ENCODE data around the gene PLD4. TPM values are rescaled to one million over a fixed set of nuclear protein-coding genes. Genes with fewer than 3 reads are reported as not detected.
"Not testable (repeated sequence)": the region's sequence is repeated elsewhere in the genome, so short reads cannot be mapped to it uniquely, and the experiment has no call there.

The PLD4 gene
- total RNA-seq, 4 donors from 2014 or later: under 0.01 to 0.42 (median 0.31) TPM; not detected in 1

DNA sequence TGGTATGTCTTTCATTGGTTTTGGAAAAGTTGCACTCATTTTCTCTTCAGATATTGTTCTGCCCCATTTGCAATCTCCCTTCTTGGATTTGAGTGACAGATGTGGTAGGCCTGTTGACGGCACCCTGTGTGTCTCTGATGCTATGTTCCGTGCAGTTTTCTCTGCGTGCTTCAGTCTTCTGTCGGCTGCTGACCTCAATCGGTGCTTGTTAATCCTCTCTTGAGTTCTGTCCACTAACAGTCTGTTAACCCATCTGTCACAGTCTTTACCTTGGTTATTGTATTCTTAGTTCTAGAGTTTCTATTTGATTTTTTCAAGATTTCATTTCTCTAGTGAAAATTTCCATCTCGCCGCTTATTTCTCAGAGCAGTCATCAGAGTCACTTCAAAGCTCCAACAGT, 20.7 kb upstream of the PLD4 start:
- no peak for ATAC-seq

GRCh38 chr14:104904650-104905578, 19.8 kb upstream of the PLD4 start:
- peaks cover 15% of the 10 kb centered on the region for H3K27me3 ChIP-seq
- not testable (repeated sequence) for H3K36me3 ChIP-seq, H3K4me3 ChIP-seq, H3K4me1 ChIP-seq, H3K27ac ChIP-seq, ATAC-seq, H3K9me3 ChIP-seq
- 64 to 79% methylated on average over 13 to 17 of the region's 38 CpGs for WGBS, 2 donors (ENCODE audit: low coverage in 1 of 2)

More for the DNA sequence above, 20.7 kb upstream of the PLD4 start:
- Histone ChIP-seq H3K27ac (no peak overlapping the region), H3K9me3 (no peaks in the 10 kb centered on the region), H3K4me3 (no peak overlapping the region), H3K27me3 (peaks cover 15% of the 10 kb centered on the region), H3K36me3 (no peaks in the 10 kb centered on the region), H3K4me1 (no peaks in the 10 kb centered on the region)
- WGBS, 2 donors (ENCODE audit: low coverage in 1 of 2): 87 to 96% methylated on average over 5 to 7 of the region's 7 CpGs
- TF ChIP-seq, protein P1, sequence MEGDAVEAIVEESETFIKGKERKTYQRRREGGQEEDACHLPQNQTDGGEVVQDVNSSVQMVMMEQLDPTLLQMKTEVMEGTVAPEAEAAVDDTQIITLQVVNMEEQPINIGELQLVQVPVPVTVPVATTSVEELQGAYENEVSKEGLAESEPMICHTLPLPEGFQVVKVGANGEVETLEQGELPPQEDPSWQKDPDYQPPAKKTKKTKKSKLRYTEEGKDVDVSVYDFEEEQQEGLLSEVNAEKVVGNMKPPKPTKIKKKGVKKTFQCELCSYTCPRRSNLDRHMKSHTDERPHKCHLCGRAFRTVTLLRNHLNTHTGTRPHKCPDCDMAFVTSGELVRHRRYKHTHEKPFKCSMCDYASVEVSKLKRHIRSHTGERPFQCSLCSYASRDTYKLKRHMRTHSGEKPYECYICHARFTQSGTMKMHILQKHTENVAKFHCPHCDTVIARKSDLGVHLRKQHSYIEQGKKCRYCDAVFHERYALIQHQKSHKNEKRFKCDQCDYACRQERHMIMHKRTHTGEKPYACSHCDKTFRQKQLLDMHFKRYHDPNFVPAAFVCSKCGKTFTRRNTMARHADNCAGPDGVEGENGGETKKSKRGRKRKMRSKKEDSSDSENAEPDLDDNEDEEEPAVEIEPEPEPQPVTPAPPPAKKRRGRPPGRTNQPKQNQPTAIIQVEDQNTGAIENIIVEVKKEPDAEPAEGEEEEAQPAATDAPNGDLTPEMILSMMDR (IDR thresholded peaks at IDR 0.05): no peak
- no peak for TF ChIP-seq EP300 (IDR thresholded peaks at IDR 0.05)
- TF ChIP-seq POLR2A (IDR thresholded peaks at IDR 0.05): no peak
- no peak for TF ChIP-seq POLR2AphosphoS5 (IDR thresholded peaks at IDR 0.05)

- not testable (repeated sequence) for H3K9me3 ChIP-seq, ATAC-seq, H3K4me3 ChIP-seq, H3K4me1 ChIP-seq, H3K36me3 ChIP-seq, H3K27ac ChIP-seq
- peaks cover 15% of the 10 kb centered on the region for H3K27me3 ChIP-seq
- 80 to 82% methylated on average over 10 to 14 of the region's 28 CpGs for WGBS, 2 donors (ENCODE audit: low coverage in 1 of 2)
Observed at GRCh38 chr14:104905579-104905933, 19.1 kb upstream of the PLD4 start.

GRCh38 chr14:104908303-104908702, 16.4 kb upstream of the PLD4 start:
- H3K27ac ChIP-seq: no peak overlapping the region
- H3K27me3 ChIP-seq: peaks cover 15% of the 10 kb centered on the region
- ATAC-seq: no peak
- H3K4me3 ChIP-seq: no peak overlapping the region
- H3K36me3 ChIP-seq: no peaks in the 10 kb centered on the region
- 0 to 8% methylated on average over 1 of the region's 1 CpG for WGBS, 2 donors (ENCODE audit: low coverage in 1 of 2)
- H3K4me1 ChIP-seq: no peaks in the 10 kb centered on the region
- H3K9me3 ChIP-seq: peaks cover 0 to 16% (median 0%) of the 10 kb centered on the region in 3 donors
- TF ChIP-seq, protein P1 (IDR thresholded peaks at IDR 0.05): no peak
- no peak for TF ChIP-seq POLR2AphosphoS5 (IDR thresholded peaks at IDR 0.05)

- WGBS, 2 donors (ENCODE audit: low coverage in 1 of 2): 88 to 100% methylated on average over 1 to 3 of the region's 3 CpGs
- Histone ChIP-seq H3K27me3 (no peaks in the 10 kb centered on the region), H3K27ac (no peak overlapping the region), H3K4me3 (no peak overlapping the region), H3K36me3 (no peaks in the 10 kb centered on the region), H3K4me1 (no peaks in the 10 kb centered on the region), H3K9me3 (peaks cover 0 to 16% (median 0%) of the 10 kb centered on the region in 3 donors)
- ATAC-seq: no peak
- TF ChIP-seq, protein P1 (IDR thresholded peaks at IDR 0.05): no peak
- TF ChIP-seq EP300 (IDR thresholded peaks at IDR 0.05) (no peak), POLR2AphosphoS5 (IDR thresholded peaks at IDR 0.05) (no peak), POLR2A (IDR thresholded peaks at IDR 0.05) (no peak)
Observed at GRCh38 chr14:104912053-104912452, 12.6 kb upstream of the PLD4 start.

GRCh38 chr14:104913435-104913834, 11.2 kb upstream of the PLD4 start:
- Histone ChIP-seq H3K27me3 (no peaks in the 10 kb centered on the region), H3K9me3 (peaks cover 0 to 16% (median 0%) of the 10 kb centered on the region in 3 donors)
- ATAC-seq: no peak

More at GRCh38 chr14:104913435-104913834, 11.2 kb upstream of the PLD4 start:
- Histone ChIP-seq H3K4me1 (no peaks in the 10 kb centered on the region), H3K36me3 (no peaks in the 10 kb centered on the region), H3K27ac (no peak overlapping the region), H3K4me3 (no peak overlapping the region)
- WGBS, 2 donors (ENCODE audit: low coverage in 1 of 2): 79 to 87% methylated on average over 7 of the region's 7 CpGs
- TF ChIP-seq, protein P1 (IDR thresholded peaks at IDR 0.05): no peak
- TF ChIP-seq EP300 (IDR thresholded peaks at IDR 0.05) (no peak), POLR2AphosphoS5 (IDR thresholded peaks at IDR 0.05) (no peak)

Data from gastroesophageal sphincter (tissue), 4 donors.